Endometrial microvascular endothelial cells (primary cell): ENCODE measurements around the gene USP9Y. TPM values are rescaled to one million over a fixed set of nuclear protein-coding genes. Genes with fewer than 3 reads are reported as not detected.

ENCODE experiments used
- in situ Hi-C: cut with HindIII; loops from 2 replicates; pipeline ENCODE4 v1.10.0; 2017; ENCODE audit warnings: low sequenced_read_pairs, low pct_unique_long_range_greater_than_20kb; ENCODE audit errors: inconsistent ontology term
- total RNA-seq: library from RNA; depleted of rRNA; stranded (reverse); fragments of >200 nt; gene quantifications from one replicate; pipeline ENCODE4 v1.2.3, GENCODE V29; 2015; ENCODE audit errors: inconsistent ontology term

Gene USP9Y
- total RNA-seq, 1 donor from 2014 or later: not detected

DNA sequence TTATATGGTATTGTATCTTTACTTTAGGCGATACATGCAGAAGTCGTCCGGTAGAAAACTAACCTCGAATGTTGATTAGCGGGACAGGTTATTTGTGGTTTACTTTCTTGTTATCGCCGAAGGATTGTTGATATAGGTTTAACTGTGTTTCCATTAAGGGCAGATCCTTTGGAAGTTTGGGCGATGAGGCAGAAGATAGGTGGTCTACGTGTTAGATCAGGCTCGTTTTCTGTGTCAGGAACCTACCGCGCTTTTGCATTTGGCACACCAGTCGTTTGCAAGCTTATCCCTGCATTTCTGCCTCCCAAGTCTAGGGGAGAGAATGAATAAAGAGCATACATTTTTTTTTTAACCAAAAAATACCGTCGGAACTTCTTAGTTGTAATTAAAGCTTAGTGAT is 204.9 kb downstream of the USP9Y start:
- in situ Hi-C loops: no loop called here

Other genes starting within 250 kb of the USP9Y start
- gene DDX3Y, start 203.6 kb downstream of the USP9Y start, total RNA-seq: not detected